ENCODE measurements around the gene ERN1.

Gene ERN1

GRCh38 chr17:64110379-64111152 lies 19.4 kb downstream of the ERN1 start:
- DNase-seq (ENCODE audit: low read depth in 2 of 2) = no peak

- no peak for DNase-seq (ENCODE audit: low read depth in 2 of 2)
These were observed 20.5 kb downstream of the ERN1 start for GRCh38 chr17:64109400-64109799.

GRCh38 chr17:64107500-64108236 lies 22.3 kb downstream of the ERN1 start:
- no peak for DNase-seq (ENCODE audit: low read depth in 2 of 2)

DNA sequence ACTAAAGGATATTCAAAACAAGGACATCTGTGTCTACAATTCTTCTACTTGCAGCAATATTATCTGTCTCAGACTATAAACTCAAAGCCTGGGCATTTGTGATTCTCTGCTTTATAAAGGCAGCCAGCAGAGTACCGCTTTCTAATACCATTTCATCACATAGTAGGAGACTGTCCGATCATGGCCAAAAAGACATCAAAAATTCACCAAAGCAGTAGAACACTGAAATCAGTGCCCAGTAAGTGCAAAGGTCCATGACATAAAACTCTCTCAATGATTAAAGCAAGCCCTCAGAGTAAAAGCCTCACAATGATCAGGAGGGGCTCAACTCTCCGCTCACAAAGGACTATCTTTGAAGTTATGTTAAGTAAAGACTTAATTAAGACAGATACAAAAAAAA lies 23.0 kb downstream of the ERN1 start:
- DNase-seq (ENCODE audit: low read depth in 2 of 2) = no peak

- DNase-seq (ENCODE audit: low read depth in 2 of 2) = no peak
These were observed 26.3 kb downstream of the ERN1 start for GRCh38 chr17:64103391-64104364.

DNA sequence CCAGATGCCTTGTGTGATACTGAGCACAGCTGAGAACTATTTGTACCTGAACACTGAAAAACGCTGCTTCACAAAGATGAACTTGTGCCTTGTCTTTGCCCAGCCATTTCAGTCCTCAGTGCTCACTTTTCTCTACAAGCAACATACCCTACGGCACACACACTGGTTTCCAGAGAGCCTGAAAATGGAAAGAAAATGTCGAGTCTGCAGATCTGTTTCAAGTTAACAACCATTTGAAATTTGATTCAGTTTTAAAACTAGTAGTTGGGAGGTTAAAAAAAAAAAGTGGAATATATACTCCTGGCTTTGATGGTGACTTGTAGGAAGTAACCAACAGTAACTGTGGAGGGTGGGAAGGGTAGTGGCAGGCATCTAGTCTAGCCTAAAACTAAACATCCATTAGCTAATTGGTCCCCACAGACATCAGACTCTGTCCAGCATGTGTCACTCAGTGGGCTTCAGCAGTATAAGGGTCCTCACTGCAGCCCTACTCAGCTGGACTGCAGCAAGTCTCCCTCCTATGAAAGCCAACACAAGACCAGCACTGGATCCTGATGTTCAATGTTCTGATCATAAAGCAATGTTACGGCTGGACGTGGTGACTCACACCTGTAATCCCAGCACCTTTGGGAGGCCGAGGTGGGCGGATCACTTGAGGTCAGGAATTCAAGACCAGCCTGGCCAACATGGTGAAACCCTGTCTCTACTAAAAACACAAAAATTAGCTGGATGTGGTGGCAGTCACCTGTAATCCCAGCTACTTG lies 27.1 kb downstream of the ERN1 start:
- DNase-seq (ENCODE audit: low read depth in 2 of 2) = no peak

DNA sequence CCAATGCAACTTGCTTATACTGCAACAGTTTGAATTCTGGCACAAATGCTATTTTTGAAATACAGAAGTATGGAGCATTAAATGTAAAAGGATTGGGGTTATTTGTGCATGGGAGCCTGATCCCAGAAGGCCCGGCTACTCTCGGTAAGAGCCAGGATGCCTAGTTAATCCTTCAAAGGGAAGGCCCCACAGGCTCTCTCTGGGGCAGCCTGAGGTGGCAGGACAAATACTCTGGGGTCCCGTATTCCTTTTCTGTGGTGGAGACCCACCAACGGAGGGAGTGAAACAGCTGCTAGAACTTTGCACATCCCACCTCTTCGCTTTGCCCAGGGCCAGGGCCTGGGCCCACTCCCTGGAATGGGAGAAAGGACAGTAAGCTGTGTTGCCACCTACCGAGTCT lies 30.4 kb downstream of the ERN1 start:
- no peak for DNase-seq (ENCODE audit: low read depth in 2 of 2)

- DNase-seq (ENCODE audit: low read depth in 2 of 2) = no peak
These were observed 32.6 kb downstream of the ERN1 start for GRCh38 chr17:64097196-64097936.

DNA sequence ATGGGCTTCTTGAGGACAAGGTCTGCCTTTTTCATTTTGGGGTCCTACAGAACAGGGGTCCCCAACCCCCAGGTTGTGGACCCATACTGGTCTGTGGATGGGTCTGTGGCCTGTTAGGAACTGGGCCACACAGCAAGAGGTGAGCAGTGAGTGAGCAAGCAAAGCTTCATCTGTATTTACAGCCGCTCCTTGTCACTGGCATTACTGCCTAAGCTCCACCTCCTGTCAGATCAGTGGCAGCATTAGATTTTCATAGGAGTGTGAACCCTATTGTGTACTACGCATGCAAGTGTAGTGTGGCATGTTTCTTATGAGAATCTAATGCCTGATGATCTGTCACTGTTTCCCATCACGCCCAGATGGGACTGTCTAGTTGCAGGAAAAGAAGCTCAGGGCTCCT lies 33.9 kb downstream of the ERN1 start:
- no peak for DNase-seq (ENCODE audit: low read depth in 2 of 2)

- DNase-seq (ENCODE audit: low read depth in 2 of 2) = no peak
These were observed 34.6 kb downstream of the ERN1 start for GRCh38 chr17:64095144-64095882.

DNA sequence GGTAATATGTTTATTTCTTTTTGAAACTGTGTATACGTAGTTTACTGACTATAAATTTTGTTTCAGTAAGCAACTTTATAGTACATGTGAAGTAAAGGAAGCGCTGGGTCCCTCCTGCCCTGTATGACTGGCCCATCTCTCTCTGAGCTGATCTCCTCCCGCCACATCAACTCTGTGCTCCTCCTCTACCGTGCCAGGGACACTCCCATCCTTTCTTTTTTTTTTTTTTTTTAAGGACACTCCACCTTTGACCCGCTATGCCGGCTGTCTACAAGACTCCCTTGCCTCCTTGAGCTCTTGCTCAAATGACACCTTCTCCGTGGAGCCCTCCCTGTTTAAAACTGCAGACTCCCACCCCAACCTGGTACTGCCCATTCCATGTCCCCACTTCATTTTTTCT lies 35.5 kb downstream of the ERN1 start:
- no peak for DNase-seq (ENCODE audit: low read depth in 2 of 2)

GRCh38 chr17:64092952-64093451 lies 36.9 kb downstream of the ERN1 start:
- no peak for DNase-seq (ENCODE audit: low read depth in 2 of 2)

- DNase-seq (ENCODE audit: low read depth in 2 of 2) = no peak
These were observed 37.8 kb downstream of the ERN1 start for GRCh38 chr17:64092113-64092512.

DNA sequence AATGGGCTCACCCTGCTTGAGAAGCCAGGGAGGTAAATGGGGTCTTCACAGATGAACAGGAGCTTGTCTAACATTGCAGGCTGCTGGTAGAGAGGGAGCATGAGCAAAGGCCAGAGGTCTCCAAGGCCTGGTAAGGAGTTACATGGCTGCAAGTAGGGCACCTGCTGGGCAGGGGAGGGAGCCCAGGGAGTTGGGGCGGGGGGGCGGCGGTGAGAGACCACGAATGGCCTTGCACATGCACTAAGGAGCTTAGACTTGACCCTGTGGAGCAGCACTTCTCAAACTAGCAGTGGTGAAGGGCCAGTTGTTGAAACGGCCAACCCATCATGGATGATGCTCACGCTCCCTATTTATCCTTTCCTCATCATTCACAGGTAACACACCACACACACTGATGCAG lies 38.4 kb downstream of the ERN1 start:
- no peak for DNase-seq (ENCODE audit: low read depth in 2 of 2)

GRCh38 chr17:64091116-64091515 lies 38.8 kb downstream of the ERN1 start:
- DNase-seq (ENCODE audit: low read depth in 2 of 2) = no peak

DNA sequence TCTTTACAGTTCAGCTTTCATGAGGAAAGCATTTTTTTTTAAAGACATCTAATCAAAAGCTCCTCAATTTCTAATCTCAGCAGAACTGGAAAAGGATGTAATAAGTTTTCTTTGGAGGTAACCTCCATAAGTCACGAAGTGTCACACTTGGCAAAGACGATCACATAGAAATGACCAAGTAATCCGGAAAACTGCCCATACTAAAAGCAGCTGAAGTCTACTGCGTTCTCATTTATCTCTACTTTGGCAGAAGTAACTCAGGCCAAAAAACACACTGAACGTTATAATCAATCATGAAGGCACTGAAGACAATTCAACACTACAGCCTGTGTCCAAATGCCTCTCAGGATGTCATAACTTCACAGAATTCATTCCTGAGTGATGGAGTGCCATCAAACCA lies 39.8 kb downstream of the ERN1 start:
- no peak for DNase-seq (ENCODE audit: low read depth in 2 of 2)

DNA sequence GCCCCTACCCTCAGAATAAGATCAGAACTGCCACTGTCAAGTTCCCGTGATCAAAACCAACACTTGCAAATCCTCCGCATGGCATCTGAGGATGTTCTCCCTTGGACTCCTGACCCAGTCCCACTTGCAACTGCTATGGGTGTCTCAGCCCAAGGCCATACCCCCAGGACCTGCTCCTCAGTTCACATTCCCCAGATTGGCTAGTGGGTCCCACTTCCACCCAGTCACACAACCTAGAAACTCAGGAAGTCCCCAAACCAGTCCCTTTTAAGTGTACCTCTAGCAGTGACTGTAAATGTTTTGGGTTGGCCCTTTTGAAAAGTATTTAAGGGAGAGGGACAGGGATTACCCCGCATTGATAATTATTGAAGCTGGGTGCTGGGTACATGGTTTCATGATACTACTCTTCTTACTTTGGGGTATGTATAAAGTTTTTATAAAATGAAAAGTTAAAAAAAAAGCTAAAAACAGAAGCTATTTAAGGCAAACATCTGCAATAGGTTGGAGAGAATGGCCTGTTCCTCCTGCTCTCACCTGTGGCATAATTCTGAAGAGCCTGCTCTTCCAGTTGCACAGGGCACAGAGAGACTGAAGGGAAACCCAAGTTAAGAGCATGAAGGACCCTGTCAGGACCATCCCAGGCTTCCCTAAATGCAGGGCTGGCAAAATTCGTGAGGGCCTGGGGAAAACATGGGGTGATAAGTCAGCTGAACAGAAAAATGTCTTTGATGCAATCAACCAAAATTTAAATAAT lies 42.5 kb downstream of the ERN1 start:
- DNase-seq (ENCODE audit: low read depth in 2 of 2) = no peak

- no peak for DNase-seq (ENCODE audit: low read depth in 2 of 2)
These were observed 44.3 kb downstream of the ERN1 start for GRCh38 chr17:64085650-64086005.
